ENCODE measurements around the gene POGLUT2. TPM values are rescaled to one million over a fixed set of nuclear protein-coding genes. Genes with fewer than 3 reads are reported as not detected.
A peak's percentile ranks its signal among the peaks of the same experiment; 100 is the strongest.

The POGLUT2 gene
- total RNA-seq, 1 donor from 2014 or later, result 28.5 TPM

- peaks cover 8% of the 10 kb centered on the region for H3K4me1 Mint-ChIP-seq (ENCODE audit: unreplicated experiment)
- TF ChIP-seq CTCF (conservative IDR thresholded peaks at IDR 0.05), result no peak
- H3K27me3 Mint-ChIP-seq, result no peaks in the 10 kb centered on the region
- peak overlapping the region; percentile 87 for H3K4me3 Mint-ChIP-seq
- H3K36me3 Mint-ChIP-seq, result peaks cover 4% of the 10 kb centered on the region
- H3K9me3 Mint-ChIP-seq, result no peaks in the 10 kb centered on the region
- no peak for DNase-seq (ENCODE audit: extremely low spot score, unreplicated experiment)
- H3K27ac Mint-ChIP-seq, result no peak overlapping the region
Measured at GRCh38 chr13:102771298-102772041, 27.3 kb downstream of the POGLUT2 start.

GRCh38 chr13:102770435-102770834 lies 28.3 kb downstream of the POGLUT2 start:
- Mint-ChIP-seq H3K36me3 (peaks cover 4% of the 10 kb centered on the region), H3K4me3 (peak overlapping the region; percentile 60), H3K4me1 (ENCODE audit: unreplicated experiment) (peaks cover 8% of the 10 kb centered on the region), H3K9me3 (no peaks in the 10 kb centered on the region), H3K27ac (no peak overlapping the region), H3K27me3 (no peaks in the 10 kb centered on the region)
- DNase-seq (ENCODE audit: extremely low spot score, unreplicated experiment), result no peak
- no peak for TF ChIP-seq CTCF (conservative IDR thresholded peaks at IDR 0.05)

GRCh38 chr13:102769679-102770078 lies 29.1 kb downstream of the POGLUT2 start:
- H3K36me3 Mint-ChIP-seq, result peaks cover 4% of the 10 kb centered on the region
- no peak overlapping the region for H3K4me3 Mint-ChIP-seq
- H3K4me1 Mint-ChIP-seq (ENCODE audit: unreplicated experiment), result peaks cover 8% of the 10 kb centered on the region
- TF ChIP-seq CTCF (conservative IDR thresholded peaks at IDR 0.05), result no peak
- H3K27me3 Mint-ChIP-seq, result no peaks in the 10 kb centered on the region
- no peaks in the 10 kb centered on the region for H3K9me3 Mint-ChIP-seq
- no peak for DNase-seq (ENCODE audit: extremely low spot score, unreplicated experiment)
- H3K27ac Mint-ChIP-seq, result no peak overlapping the region

GRCh38 chr13:102768909-102769308 lies 29.9 kb downstream of the POGLUT2 start:
- Mint-ChIP-seq H3K4me1 (ENCODE audit: unreplicated experiment) (peaks cover 8% of the 10 kb centered on the region), H3K9me3 (no peaks in the 10 kb centered on the region), H3K27me3 (no peaks in the 10 kb centered on the region), H3K27ac (no peak overlapping the region), H3K4me3 (no peak overlapping the region), H3K36me3 (peaks cover 4% of the 10 kb centered on the region)
- no peak for TF ChIP-seq CTCF (conservative IDR thresholded peaks at IDR 0.05)
- no peak for DNase-seq (ENCODE audit: extremely low spot score, unreplicated experiment)

- Mint-ChIP-seq H3K36me3 (no peaks in the 10 kb centered on the region), H3K27me3 (no peaks in the 10 kb centered on the region), H3K27ac (no peak overlapping the region), H3K9me3 (no peaks in the 10 kb centered on the region), H3K4me3 (no peak overlapping the region), H3K4me1 (ENCODE audit: unreplicated experiment) (no peaks in the 10 kb centered on the region)
- DNase-seq (ENCODE audit: extremely low spot score, unreplicated experiment), result no peak
- TF ChIP-seq CTCF (conservative IDR thresholded peaks at IDR 0.05), result no peak
Measured at GRCh38 chr13:102763741-102764140, 35.0 kb downstream of the POGLUT2 start.

Measured in type B pancreatic cell (in vitro differentiated cells).